Heart left ventricle (tissue), 13 donors: ENCODE results near the gene OIT3.

Experiments used
- POLR2A ChIP-seq, 2 donors: fragments of 450-650 bp; IDR thresholded peaks; one replicate each; pipeline ENCODE4 v1.6.1; 2017; ENCODE audit warnings: antibody characterized with exemption in 2 of 2, mild to moderate bottlenecking in 2 of 2, moderate library complexity in 2 of 2
- TF ChIP-seq, protein P1 (sequence below), 12 donors: fragments of 200-600 bp; sonication (generic) in 4 of 12; IDR thresholded peaks; one replicate each; pipeline versions ENCODE4 v1.5.0 to v1.8.0; 2018 to 2022; ENCODE audit warnings: antibody characterized with exemption in 12 of 12, mild to moderate bottlenecking in 5 of 12
- donor health status: ischemic (EF 13 %, LVEDD 7.1; RV severe dilation, severe dysfunction).
- donor health status: DM: no; HTN: yes; CAD: no.
- donor health status: DM: no; HTN: no; CAD: no.
- donor health status: ischemic (EF 25% LVEDD 6.9; RV normal size, moderate dysfunction).
- donor health status: ischemic (EF 25% LVEDD 5.7; RV mildly dilated, moderate dysfunction).
- donor health status: ischemic (EF 35%, LVEDD 5.7; RV mildly dilated, moderate dysfunction).
- donor health status: nonischemic (EF 11% LVEDD 7.7; RV severe dilation, severe dysfunction).
- donor health status: DM: yes; HTN: yes; CAD: no.
- donor health status: PGD.
- donor health status: ischemic (EF 29% LVEDD 5.4; RV normal size, mild dysfunction).
- donor health status: nonischemic (EF 23%, LVEDD 6.1; RV moderate dilation, normal function).

DNA sequence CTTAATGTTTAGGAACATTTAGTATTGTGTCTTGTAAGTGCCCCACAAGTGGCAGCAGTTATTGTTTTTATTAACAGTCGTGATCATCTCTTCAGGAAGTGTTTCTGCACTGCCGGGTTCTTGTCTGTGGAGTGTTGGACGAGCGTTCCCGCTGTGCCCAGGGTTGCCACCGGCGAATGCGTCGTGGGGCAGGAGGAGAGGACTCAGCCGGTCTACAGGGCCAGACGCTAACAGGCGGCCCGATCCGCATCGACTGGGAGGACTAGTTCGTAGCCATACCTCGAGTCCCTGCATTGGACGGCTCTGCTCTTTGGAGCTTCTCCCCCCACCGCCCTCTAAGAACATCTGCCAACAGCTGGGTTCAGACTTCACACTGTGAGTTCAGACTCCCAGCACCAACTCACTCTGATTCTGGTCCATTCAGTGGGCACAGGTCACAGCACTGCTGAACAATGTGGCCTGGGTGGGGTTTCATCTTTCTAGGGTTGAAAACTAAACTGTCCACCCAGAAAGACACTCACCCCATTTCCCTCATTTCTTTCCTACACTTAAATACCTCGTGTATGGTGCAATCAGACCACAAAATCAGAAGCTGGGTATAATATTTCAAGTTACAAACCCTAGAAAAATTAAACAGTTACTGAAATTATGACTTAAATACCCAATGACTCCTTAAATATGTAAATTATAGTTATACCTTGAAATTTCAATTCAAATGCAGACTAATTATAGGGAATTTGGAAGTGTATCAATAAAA is 38.9 kb downstream of the OIT3 start:
- TF ChIP-seq, protein P1, sequence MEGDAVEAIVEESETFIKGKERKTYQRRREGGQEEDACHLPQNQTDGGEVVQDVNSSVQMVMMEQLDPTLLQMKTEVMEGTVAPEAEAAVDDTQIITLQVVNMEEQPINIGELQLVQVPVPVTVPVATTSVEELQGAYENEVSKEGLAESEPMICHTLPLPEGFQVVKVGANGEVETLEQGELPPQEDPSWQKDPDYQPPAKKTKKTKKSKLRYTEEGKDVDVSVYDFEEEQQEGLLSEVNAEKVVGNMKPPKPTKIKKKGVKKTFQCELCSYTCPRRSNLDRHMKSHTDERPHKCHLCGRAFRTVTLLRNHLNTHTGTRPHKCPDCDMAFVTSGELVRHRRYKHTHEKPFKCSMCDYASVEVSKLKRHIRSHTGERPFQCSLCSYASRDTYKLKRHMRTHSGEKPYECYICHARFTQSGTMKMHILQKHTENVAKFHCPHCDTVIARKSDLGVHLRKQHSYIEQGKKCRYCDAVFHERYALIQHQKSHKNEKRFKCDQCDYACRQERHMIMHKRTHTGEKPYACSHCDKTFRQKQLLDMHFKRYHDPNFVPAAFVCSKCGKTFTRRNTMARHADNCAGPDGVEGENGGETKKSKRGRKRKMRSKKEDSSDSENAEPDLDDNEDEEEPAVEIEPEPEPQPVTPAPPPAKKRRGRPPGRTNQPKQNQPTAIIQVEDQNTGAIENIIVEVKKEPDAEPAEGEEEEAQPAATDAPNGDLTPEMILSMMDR (IDR thresholded peaks at IDR 0.05): no peak
- no peak for TF ChIP-seq POLR2A (IDR thresholded peaks at IDR 0.05)
